Ishikawa (cell line): ENCODE results near the gene ATXN1.

Source experiments
- CEBPB ChIP-seq: IDR thresholded peaks from 2 replicates; pipeline ENCODE4 v1.6.1; 2012
- CREB1 ChIP-seq: IDR thresholded peaks from 2 replicates; pipeline ENCODE4 v1.6.1; 2012; ENCODE audit warnings: low read depth
- EGR1 ChIP-seq: IDR thresholded peaks from 2 replicates; pipeline ENCODE4 v1.6.1; 2012
- EP300 ChIP-seq: IDR thresholded peaks from 2 replicates; pipeline ENCODE4 v1.6.1; 2012; ENCODE audit warnings: borderline replicate concordance
- FOXM1 ChIP-seq: IDR thresholded peaks from 2 replicates; pipeline ENCODE4 v1.6.1; 2012; ENCODE audit warnings: low read depth, borderline replicate concordance
- NFIC ChIP-seq: IDR thresholded peaks from 2 replicates; pipeline ENCODE4 v1.6.1; 2012
- RAD21 ChIP-seq: IDR thresholded peaks from 2 replicates; pipeline ENCODE4 v1.6.1; 2012; ENCODE audit warnings: low read depth
- TAF1 ChIP-seq: IDR thresholded peaks from 2 replicates; pipeline ENCODE4 v1.6.1; 2012; ENCODE audit warnings: low read depth, mild to moderate bottlenecking
- TCF12 ChIP-seq: IDR thresholded peaks from 2 replicates; pipeline ENCODE4 v1.6.1; 2012; ENCODE audit warnings: low read depth
- TEAD4 ChIP-seq: IDR thresholded peaks from 2 replicates; pipeline ENCODE4 v1.6.1; 2012
- YY1 ChIP-seq: IDR thresholded peaks from 2 replicates; pipeline ENCODE4 v1.6.1; 2012; ENCODE audit warnings: low read depth
- ZBTB7A ChIP-seq: IDR thresholded peaks from 2 replicates; pipeline ENCODE4 v1.6.1; 2012; ENCODE audit warnings: low read depth
- TF ChIP-seq, protein P1 (sequence below): IDR thresholded peaks from 2 replicates; pipeline ENCODE4 v1.6.1; 2012
- TF ChIP-seq, protein P2 (sequence below): IDR thresholded peaks from 2 replicates; pipeline ENCODE4 v1.6.1; 2012; ENCODE audit warnings: low read depth, mild to moderate bottlenecking
- TF ChIP-seq, protein P3 (sequence below): IDR thresholded peaks from 2 replicates; pipeline ENCODE4 v1.6.1; 2012

Gene ATXN1

DNA sequence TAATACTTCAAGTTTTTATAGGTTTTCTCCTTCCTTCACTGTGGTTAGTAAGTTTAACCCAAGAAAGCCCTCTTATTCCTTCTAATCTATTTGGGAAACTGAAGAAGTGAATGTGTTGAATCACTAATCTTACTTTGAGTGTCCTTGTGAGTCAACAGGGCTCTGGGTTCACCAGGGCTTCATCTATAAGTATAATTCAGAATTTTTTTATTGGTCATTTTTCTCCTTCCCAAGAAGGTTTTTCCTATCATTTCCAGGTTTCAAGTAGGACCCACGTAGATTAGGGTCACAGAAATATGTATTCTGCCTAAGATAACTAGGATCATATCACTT is 191.1 kb downstream of the ATXN1 start:
- TF ChIP-seq, protein P1, sequence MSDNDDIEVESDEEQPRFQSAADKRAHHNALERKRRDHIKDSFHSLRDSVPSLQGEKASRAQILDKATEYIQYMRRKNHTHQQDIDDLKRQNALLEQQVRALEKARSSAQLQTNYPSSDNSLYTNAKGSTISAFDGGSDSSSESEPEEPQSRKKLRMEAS: no peak
- TF ChIP-seq FOXM1 (no peak), TCF12 (no peak), RAD21 (no peak), NFIC (no peak), EP300 (no peak), ZBTB7A (no peak)
- TF ChIP-seq, protein P2, sequence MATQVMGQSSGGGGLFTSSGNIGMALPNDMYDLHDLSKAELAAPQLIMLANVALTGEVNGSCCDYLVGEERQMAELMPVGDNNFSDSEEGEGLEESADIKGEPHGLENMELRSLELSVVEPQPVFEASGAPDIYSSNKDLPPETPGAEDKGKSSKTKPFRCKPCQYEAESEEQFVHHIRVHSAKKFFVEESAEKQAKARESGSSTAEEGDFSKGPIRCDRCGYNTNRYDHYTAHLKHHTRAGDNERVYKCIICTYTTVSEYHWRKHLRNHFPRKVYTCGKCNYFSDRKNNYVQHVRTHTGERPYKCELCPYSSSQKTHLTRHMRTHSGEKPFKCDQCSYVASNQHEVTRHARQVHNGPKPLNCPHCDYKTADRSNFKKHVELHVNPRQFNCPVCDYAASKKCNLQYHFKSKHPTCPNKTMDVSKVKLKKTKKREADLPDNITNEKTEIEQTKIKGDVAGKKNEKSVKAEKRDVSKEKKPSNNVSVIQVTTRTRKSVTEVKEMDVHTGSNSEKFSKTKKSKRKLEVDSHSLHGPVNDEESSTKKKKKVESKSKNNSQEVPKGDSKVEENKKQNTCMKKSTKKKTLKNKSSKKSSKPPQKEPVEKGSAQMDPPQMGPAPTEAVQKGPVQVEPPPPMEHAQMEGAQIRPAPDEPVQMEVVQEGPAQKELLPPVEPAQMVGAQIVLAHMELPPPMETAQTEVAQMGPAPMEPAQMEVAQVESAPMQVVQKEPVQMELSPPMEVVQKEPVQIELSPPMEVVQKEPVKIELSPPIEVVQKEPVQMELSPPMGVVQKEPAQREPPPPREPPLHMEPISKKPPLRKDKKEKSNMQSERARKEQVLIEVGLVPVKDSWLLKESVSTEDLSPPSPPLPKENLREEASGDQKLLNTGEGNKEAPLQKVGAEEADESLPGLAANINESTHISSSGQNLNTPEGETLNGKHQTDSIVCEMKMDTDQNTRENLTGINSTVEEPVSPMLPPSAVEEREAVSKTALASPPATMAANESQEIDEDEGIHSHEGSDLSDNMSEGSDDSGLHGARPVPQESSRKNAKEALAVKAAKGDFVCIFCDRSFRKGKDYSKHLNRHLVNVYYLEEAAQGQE: no peak
- TF ChIP-seq, protein P3, sequence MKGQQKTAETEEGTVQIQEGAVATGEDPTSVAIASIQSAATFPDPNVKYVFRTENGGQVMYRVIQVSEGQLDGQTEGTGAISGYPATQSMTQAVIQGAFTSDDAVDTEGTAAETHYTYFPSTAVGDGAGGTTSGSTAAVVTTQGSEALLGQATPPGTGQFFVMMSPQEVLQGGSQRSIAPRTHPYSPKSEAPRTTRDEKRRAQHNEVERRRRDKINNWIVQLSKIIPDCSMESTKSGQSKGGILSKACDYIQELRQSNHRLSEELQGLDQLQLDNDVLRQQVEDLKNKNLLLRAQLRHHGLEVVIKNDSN: no peak

DNA sequence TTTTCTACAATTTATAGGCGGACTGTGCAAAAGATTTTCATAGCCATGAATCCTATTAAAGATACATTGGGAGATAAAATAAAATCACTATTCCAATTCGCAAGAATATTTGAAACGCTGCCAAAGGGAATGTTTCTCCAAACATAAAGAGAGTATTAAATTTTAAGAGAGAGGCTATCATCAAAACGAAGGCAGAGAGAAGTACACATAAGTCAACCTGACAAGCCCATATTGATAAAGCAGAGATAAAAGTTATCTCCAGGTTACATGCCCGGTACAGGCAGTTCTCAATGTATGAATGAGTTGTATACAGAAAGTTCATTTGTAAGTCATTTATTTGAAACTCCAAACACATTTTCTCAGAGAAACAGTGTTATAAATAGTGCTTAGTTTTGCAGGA is 193.1 kb downstream of the ATXN1 start:
- TF ChIP-seq NFIC: no peak
- TF ChIP-seq TEAD4: no peak
- TF ChIP-seq, protein P3: no peak
- TF ChIP-seq, protein P1: no peak
- no peak for TF ChIP-seq EP300
- TF ChIP-seq RAD21: no peak
- TF ChIP-seq CEBPB: no peak
- no peak for TF ChIP-seq FOXM1
- no peak for TF ChIP-seq ZBTB7A
- TF ChIP-seq TAF1: no peak
- no peak for TF ChIP-seq TCF12
- TF ChIP-seq EGR1: no peak
- no peak for TF ChIP-seq YY1
- TF ChIP-seq, protein P2: no peak
- no peak for TF ChIP-seq CREB1

GRCh38 chr6:16567071-16567470 is 194.2 kb downstream of the ATXN1 start:
- TF ChIP-seq TAF1 (no peak), TEAD4 (no peak), EP300 (no peak), FOXM1 (no peak), TCF12 (no peak), NFIC (no peak), YY1 (no peak), CEBPB (no peak), ZBTB7A (no peak), CREB1 (no peak), RAD21 (no peak), EGR1 (no peak)
- TF ChIP-seq, protein P2: no peak
- TF ChIP-seq, protein P1: no peak
- TF ChIP-seq, protein P3: no peak

DNA sequence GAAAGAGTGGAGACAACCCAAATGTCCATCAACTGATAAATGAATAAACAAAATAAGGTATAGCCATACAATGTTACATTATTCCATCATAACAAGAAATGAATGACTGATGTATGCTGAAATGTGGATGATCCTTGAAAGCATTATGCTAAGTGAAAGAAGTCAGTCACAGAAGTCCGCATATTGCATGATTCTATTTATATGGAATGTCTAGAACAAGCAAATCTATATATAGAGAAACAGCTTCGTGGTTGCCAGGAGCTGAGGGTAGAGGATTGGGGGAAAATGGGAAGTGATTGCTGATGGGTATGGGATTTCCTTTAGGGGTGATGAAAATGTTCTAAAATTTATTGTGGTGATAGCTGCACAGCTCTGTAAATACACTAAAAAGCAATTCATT is 196.8 kb downstream of the ATXN1 start:
- TF ChIP-seq EP300: no peak
- no peak for TF ChIP-seq TCF12
- no peak for TF ChIP-seq CEBPB
- TF ChIP-seq, protein P1: no peak
- TF ChIP-seq, protein P2: no peak
- TF ChIP-seq NFIC: no peak
- no peak for TF ChIP-seq EGR1
- no peak for TF ChIP-seq YY1
- TF ChIP-seq TAF1: no peak
- no peak for TF ChIP-seq RAD21
